GM15510 (cell line): ENCODE results near the gene SCTR.

Experiments used
- POLR2A ChIP-seq: IDR thresholded peaks from 3 replicates; pipeline ENCODE4 v1.6.1; 2011; ENCODE audit warnings: borderline replicate concordance; ENCODE audit not compliant: insufficient read length; ENCODE audit errors: extremely low read depth

Gene SCTR

DNA sequence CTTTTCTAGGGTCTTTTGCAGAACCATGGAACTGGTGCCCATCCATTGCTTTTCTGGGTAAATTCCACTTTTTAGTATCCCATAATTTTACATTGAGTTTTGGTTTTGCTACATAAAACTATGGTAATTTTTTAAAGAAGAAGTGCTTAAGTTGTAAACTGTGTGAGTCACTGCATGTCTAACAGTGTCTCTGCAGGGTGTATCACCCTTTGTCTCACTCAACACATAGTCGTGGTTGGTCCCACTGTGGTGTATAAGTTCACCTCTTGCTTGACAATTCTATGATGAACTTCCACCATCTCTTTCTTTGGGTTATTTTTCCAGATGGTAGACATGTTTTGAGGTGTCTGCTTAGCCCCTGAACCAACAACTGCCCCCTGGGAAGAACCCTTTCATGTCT, 10.5 kb downstream of the SCTR start:
- no peak for TF ChIP-seq POLR2A

DNA sequence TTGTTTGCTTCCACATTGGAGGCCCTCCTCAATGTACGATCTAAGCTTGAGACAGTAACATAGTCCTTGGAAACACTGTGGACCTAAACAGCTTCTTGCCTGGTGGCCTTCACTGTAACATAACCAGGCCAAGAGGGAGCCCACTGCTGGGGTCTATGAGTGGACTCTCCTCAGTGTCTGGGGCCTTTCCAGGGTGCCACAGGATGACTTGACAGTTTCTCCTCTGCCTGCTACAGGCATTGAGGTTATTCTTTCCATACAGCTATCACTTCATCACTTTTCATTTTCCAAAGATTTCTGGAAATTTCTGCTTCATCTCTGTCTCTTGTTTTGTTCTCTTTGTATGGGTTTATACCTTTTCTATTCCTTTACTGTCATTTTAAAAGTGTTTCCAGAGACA, 11.3 kb downstream of the SCTR start:
- TF ChIP-seq POLR2A: no peak

DNA sequence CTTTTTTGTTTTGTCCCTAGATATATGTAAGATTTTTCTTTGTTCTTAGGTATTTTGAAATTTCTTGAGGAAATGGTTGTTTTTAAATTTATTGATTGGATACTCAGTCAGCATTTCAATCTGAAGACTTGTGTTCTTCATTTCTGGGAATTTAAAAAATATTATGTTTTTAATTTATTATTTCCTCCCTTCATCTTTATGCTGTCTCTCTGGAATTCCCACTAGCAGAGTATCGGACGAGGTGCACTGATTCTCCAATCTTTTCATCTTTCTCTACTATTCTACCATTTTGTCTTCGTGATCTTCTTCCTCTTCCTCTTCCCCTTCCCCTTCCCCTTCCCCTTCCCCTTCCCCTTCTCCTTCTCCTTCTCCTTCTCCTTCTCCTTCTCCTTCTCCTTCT, 12.3 kb downstream of the SCTR start:
- no peak for TF ChIP-seq POLR2A

DNA sequence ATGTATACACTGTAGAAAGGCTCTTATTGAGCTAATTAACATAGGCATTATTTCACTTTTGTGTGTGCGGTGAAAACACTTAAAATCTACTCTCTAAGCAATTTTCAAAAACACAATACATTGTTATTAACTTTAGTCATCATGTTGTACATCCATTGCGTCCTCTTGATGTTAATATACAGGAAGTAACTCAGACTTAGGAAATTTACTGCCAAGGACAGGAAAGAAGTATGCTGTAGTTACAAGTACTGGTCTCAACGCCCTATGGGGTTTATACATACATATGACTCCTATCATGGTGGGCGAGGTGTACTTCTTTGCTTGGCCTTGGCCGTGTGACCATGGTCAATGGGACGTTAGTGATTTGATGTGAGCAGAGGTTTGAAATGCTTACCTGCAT, 15.5 kb downstream of the SCTR start:
- no peak for TF ChIP-seq POLR2A

DNA sequence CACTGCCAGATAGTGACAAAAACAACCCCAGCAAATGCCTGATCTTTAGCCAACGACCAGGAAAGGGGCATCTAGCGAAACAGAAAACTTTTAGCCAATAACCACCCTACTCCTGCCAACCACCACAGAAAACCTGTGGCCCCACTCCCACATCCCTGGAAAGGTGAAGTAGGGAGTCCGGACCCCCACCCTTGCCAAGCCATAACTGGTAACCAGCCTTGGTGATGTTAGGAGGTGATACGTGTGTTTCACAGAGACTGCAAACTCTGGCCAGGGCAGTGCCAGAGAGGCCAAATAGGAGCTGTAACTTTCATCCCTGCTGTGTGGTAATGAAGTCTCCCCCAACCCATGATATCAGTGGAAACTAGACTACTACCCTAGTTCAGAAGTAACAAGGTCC, 27.6 kb downstream of the SCTR start:
- TF ChIP-seq POLR2A: no peak

DNA sequence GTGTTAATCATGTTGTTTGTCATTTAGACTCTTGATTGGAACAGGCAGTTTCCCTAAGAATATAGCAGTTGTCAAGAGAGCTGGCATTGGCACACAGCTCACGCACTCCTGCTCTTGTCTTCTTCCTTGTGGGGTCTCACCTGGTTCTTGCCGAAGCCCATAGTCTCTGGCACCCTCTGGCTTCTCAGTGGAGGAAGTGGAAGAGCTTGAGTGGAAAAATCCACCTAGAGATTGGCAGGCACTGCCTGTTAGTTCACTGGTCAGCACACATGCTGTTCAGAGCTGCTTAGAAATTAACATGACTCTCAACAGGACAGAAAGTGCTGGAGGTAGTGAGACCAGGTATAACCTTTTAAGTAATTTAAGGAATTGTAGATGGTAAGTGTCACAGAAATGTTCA, 28.3 kb downstream of the SCTR start:
- no peak for TF ChIP-seq POLR2A

DNA sequence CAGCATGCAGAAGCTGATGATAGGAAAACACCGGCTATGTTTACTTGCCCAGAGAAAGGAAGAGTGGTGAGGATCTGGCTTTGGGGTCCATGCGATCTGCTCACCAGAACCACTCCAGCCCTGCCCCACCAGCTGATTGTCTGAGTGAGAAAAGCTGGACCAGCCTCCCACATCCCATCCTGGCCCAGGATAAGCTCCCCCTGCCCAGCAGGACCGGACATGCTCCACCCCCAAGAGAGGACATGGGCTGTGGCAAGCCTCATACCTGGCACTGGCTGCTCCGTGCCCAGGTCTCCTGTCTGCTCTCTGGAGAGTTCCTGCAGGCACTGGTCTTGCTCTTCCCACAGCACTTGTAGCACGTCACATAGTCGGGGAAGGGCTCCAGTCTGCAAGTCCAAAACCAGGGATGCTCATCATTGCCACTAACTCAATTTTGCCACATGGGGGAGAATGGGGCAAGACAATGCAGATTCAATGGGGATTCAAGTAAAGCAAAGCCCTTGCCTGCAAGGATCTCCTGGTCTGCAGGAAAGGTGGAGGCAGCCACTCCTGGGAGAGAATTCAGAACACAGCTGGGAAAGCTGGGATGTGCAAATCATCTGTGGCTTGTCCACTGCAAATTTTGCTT, 30.0 kb downstream of the SCTR start:
- TF ChIP-seq POLR2A: no peak

DNA sequence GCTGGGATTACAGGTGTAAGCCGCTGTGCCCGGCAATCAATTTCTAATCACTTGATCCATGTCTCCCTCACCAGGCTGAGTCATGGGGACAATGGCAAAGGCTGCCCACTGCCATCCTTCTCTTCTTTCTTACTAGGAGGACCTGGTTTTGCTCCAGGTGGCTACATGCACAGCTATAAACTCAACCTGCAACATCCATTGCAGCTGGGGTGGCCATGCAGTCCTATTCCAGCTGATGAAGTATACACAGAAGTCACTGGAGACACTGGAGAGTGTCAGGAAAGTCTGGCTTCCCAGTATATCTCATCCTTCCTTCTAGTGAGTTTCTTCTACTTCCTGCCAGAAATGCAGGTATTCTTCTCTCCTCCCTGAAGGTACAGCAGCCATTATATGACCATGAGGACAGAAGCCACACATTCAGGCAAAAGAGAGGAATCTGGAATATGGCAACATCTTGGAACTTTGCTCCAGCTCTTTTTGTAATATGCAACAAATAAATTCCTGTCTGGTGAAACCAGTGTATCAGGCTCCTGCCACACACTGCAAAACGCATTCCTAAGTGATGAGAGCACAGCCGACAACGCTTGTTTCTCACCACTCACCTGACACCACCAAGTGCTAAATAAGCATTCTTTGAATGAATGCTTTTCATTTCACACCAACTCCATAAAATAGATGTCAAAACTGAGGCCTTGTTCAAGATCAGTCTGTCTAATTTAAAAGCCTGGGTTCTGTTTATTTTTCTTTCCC, 32.3 kb downstream of the SCTR start:
- TF ChIP-seq POLR2A: no peak

DNA sequence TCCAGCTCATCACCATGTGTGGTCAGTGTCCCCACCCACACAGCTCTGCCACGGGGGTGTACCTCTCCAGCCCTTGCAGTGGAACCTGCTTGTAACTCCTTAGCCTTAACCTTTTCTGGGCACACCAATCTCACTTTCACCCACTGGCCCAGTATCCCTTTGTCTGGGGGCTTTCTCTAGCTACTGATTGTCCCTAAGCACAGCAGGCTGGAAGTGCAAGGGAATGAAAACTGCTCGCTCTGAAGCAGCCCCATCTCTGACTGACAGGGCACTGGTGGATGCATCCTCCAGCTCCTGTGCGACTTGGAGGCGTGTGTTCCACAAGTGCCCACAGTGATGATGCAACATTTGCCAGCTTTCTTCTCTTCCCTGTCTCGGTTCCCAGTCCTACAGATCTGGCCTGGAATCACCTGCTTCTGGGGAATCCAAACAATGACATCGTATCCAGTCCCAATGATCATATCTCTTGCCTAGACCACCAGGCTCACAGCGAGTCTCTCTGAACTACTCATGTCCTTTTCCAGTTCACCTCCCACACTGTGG, 33.6 kb downstream of the SCTR start:
- TF ChIP-seq POLR2A: no peak

DNA sequence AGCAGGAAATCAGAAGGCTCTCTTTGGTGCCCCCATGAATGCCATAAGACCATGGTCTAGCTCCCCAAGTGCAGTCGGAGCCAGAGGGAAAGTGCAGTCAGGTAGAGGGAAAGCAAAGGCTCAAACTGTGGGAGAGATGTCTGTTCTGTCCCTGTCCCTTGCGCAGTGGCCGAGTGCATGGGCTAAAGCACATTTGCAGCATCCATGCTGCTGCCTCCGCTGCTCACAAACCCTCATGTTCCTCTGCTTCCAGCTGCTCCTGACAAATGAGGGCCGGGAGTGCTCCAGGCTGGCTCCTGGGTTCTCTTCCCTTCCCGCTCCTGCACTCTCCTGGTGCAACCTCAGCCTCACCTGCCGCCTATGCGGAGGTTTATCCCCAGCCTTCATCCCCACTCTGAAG, 34.2 kb downstream of the SCTR start:
- no peak for TF ChIP-seq POLR2A

DNA sequence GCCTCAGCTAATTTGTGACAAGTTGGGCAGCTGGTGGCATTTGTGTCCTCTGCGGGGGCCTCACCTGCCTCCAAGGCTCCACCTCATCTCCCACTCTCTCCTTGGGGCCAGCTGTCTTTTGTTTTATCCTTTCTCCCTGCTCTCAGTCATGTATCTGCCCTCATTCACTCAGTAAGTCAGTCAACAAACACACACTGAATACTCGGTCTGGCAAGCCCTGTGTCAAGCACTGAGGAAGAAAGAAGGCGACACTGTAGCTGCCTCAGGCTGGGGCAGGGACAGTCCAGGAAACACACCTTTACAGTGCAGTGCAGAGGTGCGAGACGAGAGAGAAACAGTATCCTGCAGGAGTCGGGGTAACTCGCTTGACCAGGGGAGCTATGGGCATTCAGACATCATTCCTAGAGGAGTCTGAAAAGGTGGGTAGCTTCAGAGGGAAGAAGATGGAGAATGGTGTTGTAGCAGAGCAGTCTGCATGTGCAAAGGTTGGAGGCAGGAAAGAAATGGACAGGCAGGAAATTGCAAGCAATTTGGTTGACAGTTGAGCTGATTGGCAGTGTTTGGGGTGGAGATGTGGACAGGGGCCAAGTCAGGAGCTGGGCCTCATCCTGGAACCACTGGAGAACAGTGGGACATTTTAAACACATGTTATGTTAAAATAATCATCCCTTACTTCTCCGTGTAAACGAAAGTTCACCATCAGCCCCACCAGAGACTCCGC, 34.9 kb downstream of the SCTR start:
- no peak for TF ChIP-seq POLR2A

DNA sequence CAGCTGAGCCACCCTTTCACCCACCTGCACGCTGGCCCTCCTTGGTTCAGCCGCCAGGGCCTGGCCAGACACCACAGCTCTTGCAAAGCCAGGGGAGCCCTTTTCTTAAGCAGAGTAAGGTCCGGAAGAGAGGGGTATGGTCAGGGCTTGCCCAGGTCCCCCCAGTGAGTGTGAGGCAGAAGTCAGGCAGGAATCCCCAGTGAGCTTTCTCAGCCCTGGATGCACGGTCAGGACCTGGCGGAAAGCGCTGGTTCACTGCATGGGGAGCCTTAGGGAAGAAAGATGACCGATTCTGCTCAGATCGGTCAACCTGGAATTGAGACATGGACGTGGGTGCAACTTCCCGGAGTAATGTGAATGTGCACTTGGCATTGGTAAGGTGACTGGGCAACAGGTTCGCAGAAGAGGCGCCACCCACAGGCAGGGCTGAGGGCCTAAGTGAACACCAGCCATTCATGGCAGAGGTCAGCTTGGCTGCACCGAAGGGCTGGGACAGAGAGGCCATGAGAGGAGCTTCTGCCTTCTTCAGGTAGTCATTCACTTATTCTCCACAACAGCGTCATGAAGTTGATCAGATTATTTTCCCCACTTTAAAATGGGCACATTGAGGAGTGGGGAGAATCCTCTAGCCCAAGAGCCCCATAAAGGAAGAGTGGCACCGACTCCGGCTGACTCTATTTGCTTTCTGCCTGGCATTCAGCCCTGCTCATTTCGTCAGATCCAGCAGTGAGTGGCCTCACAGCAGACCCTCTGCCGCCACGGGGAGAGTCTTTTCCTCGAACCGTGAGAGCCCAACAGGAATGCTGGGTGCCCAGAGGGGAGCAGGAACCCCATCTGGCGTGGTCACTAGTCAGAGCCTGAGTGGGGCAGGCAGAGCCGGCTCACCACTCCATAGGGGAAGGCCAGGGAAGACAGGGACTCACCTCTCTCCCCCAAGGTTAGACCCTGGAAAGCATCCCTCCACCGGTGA, 35.8 kb downstream of the SCTR start:
- no peak for TF ChIP-seq POLR2A

DNA sequence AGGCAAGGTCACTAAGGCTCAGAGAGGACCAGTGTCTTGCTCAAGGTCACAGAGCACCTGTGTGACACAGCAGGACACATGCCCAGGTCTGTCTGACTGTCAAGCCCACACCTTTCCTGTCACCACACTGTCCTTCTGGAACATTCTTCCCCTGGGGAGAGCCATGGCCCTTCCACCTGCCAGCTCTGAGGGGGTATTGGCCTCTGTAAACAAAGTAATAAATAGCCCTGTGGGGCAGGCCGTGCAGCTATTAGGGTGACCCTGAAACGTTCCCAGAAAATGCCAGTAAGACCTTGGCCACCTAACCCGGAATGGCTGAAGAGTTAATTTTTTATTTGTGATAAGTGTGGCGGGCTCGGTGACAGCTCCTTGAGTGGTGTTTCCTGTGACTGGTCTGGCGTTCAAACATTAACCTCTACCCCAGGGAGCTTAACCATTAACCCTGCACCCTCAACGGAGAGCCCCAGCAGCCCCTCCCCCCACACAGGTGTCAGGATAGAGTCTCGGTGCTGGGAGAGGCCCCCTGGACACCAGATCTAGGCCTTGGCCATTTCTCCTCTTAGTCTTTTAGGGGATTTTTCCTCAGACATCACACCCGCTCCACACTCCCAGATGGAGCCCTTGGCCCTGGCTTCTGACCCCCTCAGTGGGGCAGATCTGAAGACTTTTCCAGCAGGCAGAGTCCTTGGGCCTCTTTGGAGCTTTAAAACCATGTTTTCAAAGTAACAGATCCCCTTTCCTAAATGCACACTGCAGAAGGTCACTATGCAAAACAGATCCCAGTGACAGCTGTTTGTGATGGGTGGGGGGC, 36.6 kb downstream of the SCTR start:
- TF ChIP-seq POLR2A: no peak

DNA sequence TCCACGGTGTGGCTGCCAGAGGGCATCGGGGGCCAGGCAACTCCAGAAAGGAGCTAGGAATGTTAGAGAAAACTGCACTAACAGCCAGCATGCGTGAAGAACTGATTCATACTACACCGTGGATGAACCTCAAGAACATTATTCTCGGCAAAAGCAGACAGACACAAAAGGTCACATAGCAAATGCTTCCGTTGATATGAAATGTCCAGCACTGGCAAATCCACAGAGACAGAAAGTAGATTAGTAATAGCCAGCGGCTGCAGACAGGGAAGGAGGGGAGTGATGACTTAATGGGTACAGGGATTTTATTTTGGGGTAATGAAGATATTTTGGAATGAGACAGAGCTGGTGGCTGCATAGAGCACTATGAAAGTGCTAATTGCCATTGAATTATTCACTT, 37.4 kb downstream of the SCTR start:
- no peak for TF ChIP-seq POLR2A
